Mesenchymal stem cell (in vitro differentiated cells and primary cell): Measurements from ENCODE around the gene DICER1.
A peak's percentile ranks its signal among the peaks of the same experiment; 100 is the strongest.

Experiments
- DNase-seq: peaks from one replicate; pipeline ENCODE4 v3.0.0-alpha.2; 2013
- H2AFZ ChIP-seq: one replicate; pipeline ENCODE4 v1.6.1; 2013; ENCODE audit warnings: low read depth, mild to moderate bottlenecking, control low read depth, inconsistent platforms, low read length, moderate library complexity
- H2AK5ac ChIP-seq: 2 replicates; pipeline ENCODE4 v1.6.1; 2013; ENCODE audit warnings: low read length, moderate library complexity, mild to moderate bottlenecking, inconsistent platforms; ENCODE audit not compliant: severe bottlenecking
- H2BK120ac ChIP-seq: one replicate; pipeline ENCODE4 v1.6.1; 2013; ENCODE audit warnings: low read depth, mild to moderate bottlenecking, inconsistent platforms, low read length, moderate library complexity
- H2BK12ac ChIP-seq, 2 experiments: one replicate each; pipeline ENCODE4 v1.6.1; 2013; ENCODE audit warnings: inconsistent platforms in 2 of 2, low read length in 2 of 2, mild to moderate bottlenecking in 2 of 2, moderate library complexity in 2 of 2, control low read depth in 1 of 2
- H2BK15ac ChIP-seq: one replicate; pipeline ENCODE4 v1.6.1; 2013; ENCODE audit warnings: mild to moderate bottlenecking, low read depth, inconsistent platforms; ENCODE audit not compliant: poor library complexity, severe bottlenecking
- H2BK5ac ChIP-seq: 2 replicates; pipeline ENCODE4 v1.6.1; 2013; ENCODE audit warnings: low read depth, mild to moderate bottlenecking, low read length, control low read depth, inconsistent platforms; ENCODE audit not compliant: poor library complexity, severe bottlenecking
- H3K14ac ChIP-seq, 2 experiments: one replicate each; pipeline ENCODE4 v1.6.1; 2013; ENCODE audit warnings: inconsistent platforms in 2 of 2, low read length in 2 of 2, control low read depth in 1 of 2, mild to moderate bottlenecking in 1 of 2, moderate library complexity in 1 of 2
- H3K18ac ChIP-seq, 2 experiments: one replicate each; pipeline ENCODE4 v1.6.1; 2013; ENCODE audit warnings: inconsistent platforms in 2 of 2, low read length in 2 of 2, control low read depth in 1 of 2, low read depth in 1 of 2, mild to moderate bottlenecking in 1 of 2
- H3K23ac ChIP-seq, 2 experiments: one replicate each; pipeline ENCODE4 v1.6.1; 2013; ENCODE audit warnings: inconsistent platforms in 2 of 2, low read length in 2 of 2, mild to moderate bottlenecking in 2 of 2, moderate library complexity in 2 of 2, control low read depth in 1 of 2
- H3K27ac ChIP-seq: 2 replicates; pipeline ENCODE4 v1.5.1; 2013; ENCODE audit warnings: mild to moderate bottlenecking, moderate library complexity, low read length, control low read depth, inconsistent platforms; ENCODE audit not compliant: poor library complexity, severe bottlenecking
- H3K27me3 ChIP-seq, 2 experiments: 2 replicates each; pipeline versions ENCODE4 v1.6.1 to v1.7.0; 2013; ENCODE audit warnings: low read length in 2 of 2, mild to moderate bottlenecking in 2 of 2, moderate library complexity in 2 of 2, control low read depth in 1 of 2, inconsistent platforms in 1 of 2; ENCODE audit not compliant: control insufficient read depth in 1 of 2, insufficient read depth in 1 of 2
- H3K36me3 ChIP-seq, 2 experiments: 2 replicates each; pipeline versions ENCODE4 v1.6.1 to v1.7.0; 2013; ENCODE audit warnings: low read length in 2 of 2, control low read depth in 1 of 2, inconsistent platforms in 1 of 2, low read depth in 1 of 2, mild to moderate bottlenecking in 1 of 2; ENCODE audit not compliant: insufficient read depth in 2 of 2, control insufficient read depth in 1 of 2
- H3K4ac ChIP-seq, 2 experiments: one replicate each; pipeline ENCODE4 v1.6.1; 2013; ENCODE audit warnings: inconsistent platforms in 2 of 2, low read length in 2 of 2, mild to moderate bottlenecking in 2 of 2, moderate library complexity in 2 of 2, control low read depth in 1 of 2, low read depth in 1 of 2
- H3K4me1 ChIP-seq: 2 replicates; pipeline ENCODE4 v1.6.1; 2013; ENCODE audit warnings: low read depth, low read length, control low read depth; ENCODE audit not compliant: control insufficient read depth, insufficient read depth
- H3K4me2 ChIP-seq: 2 replicates; pipeline ENCODE4 v1.6.1; 2013; ENCODE audit warnings: low read length, mild to moderate bottlenecking, inconsistent platforms; ENCODE audit not compliant: poor library complexity, severe bottlenecking
- H3K4me3 ChIP-seq, 2 experiments: 2 replicates each; pipeline versions ENCODE4 v1.5.1 to v1.7.0; 2013; ENCODE audit warnings: low read length in 2 of 2, mild to moderate bottlenecking in 2 of 2, control low read depth in 1 of 2, low read depth in 1 of 2; ENCODE audit not compliant: insufficient read depth in 1 of 2
- H3K79me1 ChIP-seq: replicated peaks from 2 replicates; pipeline ENCODE4 v1.6.1; 2013; ENCODE audit warnings: mild to moderate bottlenecking, control low read depth, low read length, inconsistent platforms; ENCODE audit not compliant: poor library complexity, severe bottlenecking
- H3K9ac ChIP-seq: 2 replicates; pipeline ENCODE4 v1.7.0; 2013; ENCODE audit warnings: mild to moderate bottlenecking, low read length, moderate library complexity
- H3K9me3 ChIP-seq: 2 replicates; pipeline ENCODE4 v1.7.0; 2013; ENCODE audit warnings: mild to moderate bottlenecking, low read length; ENCODE audit not compliant: control insufficient read depth
- H4K8ac ChIP-seq: one replicate; pipeline ENCODE4 v1.6.1; 2013; ENCODE audit warnings: inconsistent platforms, mild to moderate bottlenecking, low read length, moderate library complexity
- H4K91ac ChIP-seq: one replicate; pipeline ENCODE4 v1.6.1; 2013; ENCODE audit warnings: mild to moderate bottlenecking, low read length, inconsistent platforms
- WGBS: methylation state at CpG from one replicate; pipeline ENCODE4 v1.1.7; 2013; ENCODE audit warnings: mixed read lengths; 5-methylcytosine and 5-hydroxymethylcytosine counted together

DICER1 gene

GRCh38 chr14:95098984-95099599 lies 58.2 kb downstream of the DICER1 start:
- no peak overlapping the region for H4K8ac ChIP-seq
- H3K4ac ChIP-seq: no peak overlapping the region
- no peak overlapping the region for H3K23ac ChIP-seq
- H2BK120ac ChIP-seq: no peak overlapping the region
- 53% methylated on average over 2 of the region's 3 CpGs for WGBS
- no peak overlapping the region for H2BK12ac ChIP-seq
- peak; percentile 64 for DNase-seq
- H3K27me3 ChIP-seq: no peaks in the 10 kb centered on the region
- H3K36me3 ChIP-seq: peaks cover 24 to 49% of the 10 kb centered on the region in 2 experiments
- H2AFZ ChIP-seq: no peak overlapping the region
- no peak overlapping the region for H3K4me2 ChIP-seq
- peak overlapping the region; percentile 50 for H3K9ac ChIP-seq
- H2BK5ac ChIP-seq: no peak overlapping the region
- H3K14ac ChIP-seq: no peak overlapping the region
- H3K27ac ChIP-seq: no peak overlapping the region
- no peaks in the 10 kb centered on the region for H3K9me3 ChIP-seq
- no peak overlapping the region for H2BK15ac ChIP-seq
- no peak overlapping the region for H3K4me3 ChIP-seq
- H3K79me1 ChIP-seq: peaks cover 29% of the 10 kb centered on the region
- no peak overlapping the region for H4K91ac ChIP-seq
- no peak overlapping the region for H3K18ac ChIP-seq
- no peak overlapping the region for H2AK5ac ChIP-seq
- no peaks in the 10 kb centered on the region for H3K4me1 ChIP-seq

DNA sequence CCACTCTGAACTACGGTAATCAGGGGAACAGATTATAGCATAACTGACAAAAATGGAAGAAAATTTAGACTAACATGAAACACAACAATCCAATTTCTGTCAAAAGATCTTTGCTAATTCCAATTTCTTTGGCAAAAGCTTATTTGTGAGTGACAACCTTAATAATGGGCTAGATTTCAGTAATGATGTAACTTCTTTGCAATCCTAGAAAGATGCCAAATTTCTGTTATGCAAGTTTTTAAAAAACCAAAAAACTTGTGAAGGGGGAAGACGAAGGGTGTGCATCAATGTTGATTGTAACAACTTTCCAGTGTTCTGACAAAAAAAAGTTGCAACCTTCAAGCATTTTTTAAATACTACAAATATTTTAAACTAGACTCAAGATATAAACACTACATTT lies 59.9 kb downstream of the DICER1 start:
- 100% methylated on average over 1 of the region's 2 CpGs for WGBS

GRCh38 chr14:95096476-95096875 lies 60.9 kb downstream of the DICER1 start:
- Histone ChIP-seq H4K8ac (no peak overlapping the region), H3K4ac (no peak overlapping the region), H2AFZ (no peak overlapping the region), H3K4me2 (no peak overlapping the region), H3K23ac (no peak overlapping the region), H3K9me3 (no peaks in the 10 kb centered on the region), H3K14ac (no peak overlapping the region), H3K79me1 (peaks cover 29% of the 10 kb centered on the region), H3K36me3 (peaks cover 22 to 49% of the 10 kb centered on the region in 2 experiments), H3K9ac (no peak overlapping the region), H2BK120ac (no peak overlapping the region), H2BK15ac (no peak overlapping the region), H2BK5ac (no peak overlapping the region), H2AK5ac (no peak overlapping the region), H3K18ac (no peak overlapping the region), H3K27me3 (no peaks in the 10 kb centered on the region), H3K27ac (no peak overlapping the region), H4K91ac (no peak overlapping the region), H3K4me1 (no peaks in the 10 kb centered on the region), H2BK12ac (no peak overlapping the region), H3K4me3 (no peak overlapping the region)
- 80% methylated on average over 1 of the region's 4 CpGs for WGBS
- no peak for DNase-seq

More for the DNA sequence above, 59.9 kb downstream of the DICER1 start:
- no peaks in the 10 kb centered on the region for H3K9me3 ChIP-seq
- no peak overlapping the region for H4K91ac ChIP-seq
- H3K36me3 ChIP-seq: peaks cover 28 to 49% of the 10 kb centered on the region in 2 experiments
- no peaks in the 10 kb centered on the region for H3K27me3 ChIP-seq
- no peak overlapping the region for H3K4me3 ChIP-seq
- H3K79me1 ChIP-seq: peaks cover 33% of the 10 kb centered on the region
- H3K9ac ChIP-seq: peak overlapping the region; percentile 8
- no peak overlapping the region for H2AK5ac ChIP-seq
- H4K8ac ChIP-seq: no peak overlapping the region
- no peak for DNase-seq
- H2BK15ac ChIP-seq: no peak overlapping the region
- no peak overlapping the region for H3K23ac ChIP-seq
- no peak overlapping the region for H3K14ac ChIP-seq
- no peak overlapping the region for H2BK12ac ChIP-seq
- no peak overlapping the region for H3K4ac ChIP-seq
- no peak overlapping the region for H2BK120ac ChIP-seq
- no peak overlapping the region for H3K27ac ChIP-seq
- H3K4me2 ChIP-seq: no peak overlapping the region
- no peak overlapping the region for H2BK5ac ChIP-seq
- no peaks in the 10 kb centered on the region for H3K4me1 ChIP-seq
- no peak overlapping the region for H3K18ac ChIP-seq
- H2AFZ ChIP-seq: no peak overlapping the region

DNA sequence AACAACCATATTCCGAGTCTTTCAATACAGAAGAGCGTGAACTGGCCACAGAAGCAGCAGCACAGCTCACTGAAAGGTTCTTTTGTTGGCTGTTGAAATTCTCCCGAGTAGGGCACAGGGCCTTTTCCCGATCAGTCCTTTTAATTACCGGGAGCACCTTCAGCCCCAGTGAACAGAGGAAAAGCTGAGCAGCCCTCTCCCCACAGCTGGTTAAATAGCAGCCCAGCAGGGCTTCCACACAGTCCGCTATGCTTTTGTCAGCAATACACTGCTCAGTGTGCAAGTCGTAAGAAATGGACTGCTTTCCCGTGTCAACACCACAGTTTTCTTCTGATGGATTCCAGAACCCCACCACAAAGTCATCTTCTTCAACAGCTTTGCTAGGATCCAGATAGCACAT lies 61.3 kb downstream of the DICER1 start:
- Histone ChIP-seq H3K79me1 (peaks cover 26% of the 10 kb centered on the region), H3K4me1 (no peaks in the 10 kb centered on the region), H4K8ac (no peak overlapping the region), H3K14ac (no peak overlapping the region), H3K4ac (no peak overlapping the region), H2AK5ac (no peak overlapping the region), H3K36me3 (peaks cover 20 to 52% of the 10 kb centered on the region in 2 experiments), H3K4me3 (no peak overlapping the region), H2BK5ac (no peak overlapping the region), H2BK120ac (no peak overlapping the region), H3K23ac (no peak overlapping the region), H3K18ac (no peak overlapping the region), H2BK12ac (no peak overlapping the region), H2AFZ (no peak overlapping the region), H2BK15ac (no peak overlapping the region), H3K27ac (no peak overlapping the region), H4K91ac (no peak overlapping the region), H3K4me2 (no peak overlapping the region), H3K27me3 (no peaks in the 10 kb centered on the region), H3K9ac (no peak overlapping the region), H3K9me3 (no peaks in the 10 kb centered on the region)
- DNase-seq: peak; percentile 14
- WGBS: 62% methylated on average over 8 of the region's 8 CpGs
